Gastrocnemius medialis (tissue), 4 donors: Measurements from ENCODE around the gene LAMA1. TPM values are rescaled to one million over a fixed set of nuclear protein-coding genes. Genes with fewer than 3 reads are reported as not detected.

Source experiments
- ATAC-seq, 2 donors: fragments of 150-250 bp; one replicate each; pipeline ENCODE4 v1.9.1; 2016
- DNase-seq, 2 donors: peaks; one replicate each; pipeline ENCODE4 v3.0.0-alpha.2; 2019
- H3K27ac ChIP-seq, 4 donors: fragments of 200-600 bp; sonication (generic); 1 replicate in 1 of 4; 2 replicates in 3 of 4; pipeline ENCODE4 v1.5.1; 2016 to 2018; ENCODE audit warnings: mild to moderate bottlenecking in 2 of 4, moderate library complexity in 1 of 4
- H3K27me3 ChIP-seq, 3 donors: fragments of 200-600 bp; sonication (generic) in 2 of 3; 1 replicate in 1 of 3; 2 replicates in 2 of 3; pipeline versions ENCODE4 v1.5.1 to v1.6.0; 2016 to 2019; ENCODE audit warnings: mild to moderate bottlenecking in 1 of 3, moderate library complexity in 1 of 3
- H3K36me3 ChIP-seq, 2 donors: fragments of 200-600 bp; sonication (generic) in 1 of 2; one replicate each; pipeline ENCODE4 v1.5.1; 2017 to 2018
- H3K4me1 ChIP-seq, 2 donors: fragments of 200-600 bp; sonication (generic) in 1 of 2; one replicate each; pipeline ENCODE4 v1.5.1; 2016 to 2017; ENCODE audit warnings: mild to moderate bottlenecking in 2 of 2
- H3K4me3 ChIP-seq, 4 donors: fragments of 200-600 bp; sonication (generic) in 3 of 4; 1 replicate in 1 of 4; 2 replicates in 3 of 4; pipeline ENCODE4 v1.5.1; 2016 to 2019; ENCODE audit warnings: mild to moderate bottlenecking in 2 of 4
- H3K9me3 ChIP-seq, 3 donors: fragments of 200-600 bp; sonication (generic) in 2 of 3; 1 replicate in 1 of 3; 2 replicates in 2 of 3; pipeline ENCODE4 v1.5.1; 2016 to 2019
- CTCF ChIP-seq, 5 experiments: fragments of 450-650 bp in 3 of 5; fragments of 200-600 bp in 2 of 5; sonication (generic) in 2 of 5; IDR thresholded peaks in 4 of 5; conservative IDR thresholded peaks in 1 of 5; 1 replicate in 4 of 5; 2 replicates in 1 of 5; pipeline ENCODE4 v1.5.1; 2016 to 2019; ENCODE audit warnings: antibody characterized with exemption in 5 of 5, mild to moderate bottlenecking in 3 of 5, moderate library complexity in 3 of 5
- POLR2A ChIP-seq, 2 donors: fragments of 450-650 bp; IDR thresholded peaks; one replicate each; pipeline ENCODE4 v1.6.1; 2017; ENCODE audit warnings: antibody characterized with exemption in 2 of 2, mild to moderate bottlenecking in 2 of 2, moderate library complexity in 2 of 2
- in situ Hi-C, 4 donors: fragments of 200-750 bp; cut with MboI; loops; one replicate each; pipeline versions ENCODE4 v1.15.0 to v1.8.0; 2017; ENCODE audit warnings: low sequenced_read_pairs in 4 of 4
- intact Hi-C: fragments of 100-400 bp; cut with DNase I; formaldehyde crosslinking; loops from one replicate; pipeline ENCODE4 v1.15.1; 2023; ENCODE audit warnings: low total_unique reads
- total RNA-seq, 4 donors: library from RNA; depleted of rRNA; stranded (reverse); fragments of >200 nt; gene quantifications; one replicate each; pipeline versions ENCODE4 v1.1.0 to v1.2.3, GENCODE V29; 2016

LAMA1 gene
- total RNA-seq, 4 donors from 2014 or later, result 0.05 to 0.44 (median 0.09) TPM

GRCh38 chr18:6994771-6995430 is 122.7 kb downstream of the LAMA1 start:
- no peaks in the 10 kb centered on the region for H3K4me1 ChIP-seq
- in situ Hi-C loops (no loop called here), intact Hi-C loops (no loop called here)
- no peaks in the 10 kb centered on the region for H3K36me3 ChIP-seq
- ATAC-seq (no peak), DNase-seq (no peak)
- H3K9me3 ChIP-seq, result no peaks in the 10 kb centered on the region
- TF ChIP-seq CTCF (IDR thresholded peaks at IDR 0.05 in 4 of 5, conservative IDR thresholded peaks at IDR 0.05 in 1 of 5), result no peak
- TF ChIP-seq POLR2A (IDR thresholded peaks at IDR 0.05), result no peak
- H3K27ac ChIP-seq, result no peak overlapping the region
- no peak overlapping the region for H3K4me3 ChIP-seq
- no peaks in the 10 kb centered on the region for H3K27me3 ChIP-seq

- TF ChIP-seq CTCF (IDR thresholded peaks at IDR 0.05 in 4 of 5, conservative IDR thresholded peaks at IDR 0.05 in 1 of 5) (no peak), POLR2A (IDR thresholded peaks at IDR 0.05) (no peak)
- in situ Hi-C loops (no loop called here), intact Hi-C loops (no loop called here)
- H3K27ac ChIP-seq, result no peak overlapping the region
- H3K4me1 ChIP-seq, result no peaks in the 10 kb centered on the region
- H3K27me3 ChIP-seq, result no peaks in the 10 kb centered on the region
- no peaks in the 10 kb centered on the region for H3K9me3 ChIP-seq
- H3K36me3 ChIP-seq, result no peaks in the 10 kb centered on the region
- no peak for DNase-seq
- ATAC-seq, result no peak
- H3K4me3 ChIP-seq, result no peak overlapping the region
These were observed 123.4 kb downstream of the LAMA1 start for GRCh38 chr18:6994056-6994770.

GRCh38 chr18:6992761-6993160 is 124.8 kb downstream of the LAMA1 start:
- intact Hi-C loops, result no loop called here
- Histone ChIP-seq H3K4me1 (no peaks in the 10 kb centered on the region), H3K36me3 (no peaks in the 10 kb centered on the region), H3K27ac (no peak overlapping the region), H3K9me3 (no peaks in the 10 kb centered on the region), H3K27me3 (no peaks in the 10 kb centered on the region), H3K4me3 (no peak overlapping the region)
- DNase-seq (no peak), ATAC-seq (no peak)
- TF ChIP-seq CTCF (IDR thresholded peaks at IDR 0.05 in 4 of 5, conservative IDR thresholded peaks at IDR 0.05 in 1 of 5), result no peak
- TF ChIP-seq POLR2A (IDR thresholded peaks at IDR 0.05), result no peak
- in situ Hi-C loops, result no loop called here

DNA sequence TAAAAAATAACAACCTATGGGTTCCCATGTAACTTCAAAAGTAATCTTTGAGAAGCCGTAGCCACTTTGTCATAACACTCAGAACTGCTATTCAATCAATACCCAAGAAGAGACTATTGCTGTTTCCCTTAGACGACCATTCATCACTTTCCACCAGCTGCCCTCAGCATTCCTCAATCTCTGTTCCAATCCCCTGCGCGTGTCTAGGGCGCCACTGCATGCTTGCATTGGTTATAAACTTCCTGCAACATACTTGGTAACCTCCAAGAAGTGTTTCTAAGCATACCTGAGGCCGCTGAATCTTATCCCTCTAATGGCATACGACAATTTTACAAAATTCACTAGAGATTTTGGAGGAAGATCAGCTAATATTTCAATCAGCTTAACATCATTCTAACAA is 134.2 kb downstream of the LAMA1 start:
- no peak overlapping the region for H3K27ac ChIP-seq
- no peak for ATAC-seq
- intact Hi-C loops, result no loop called here

More for the DNA sequence above, 134.2 kb downstream of the LAMA1 start:
- TF ChIP-seq CTCF (IDR thresholded peaks at IDR 0.05 in 4 of 5, conservative IDR thresholded peaks at IDR 0.05 in 1 of 5) (no peak), POLR2A (IDR thresholded peaks at IDR 0.05) (no peak)
- in situ Hi-C loops, result no loop called here
- Histone ChIP-seq H3K36me3 (no peaks in the 10 kb centered on the region), H3K27me3 (no peaks in the 10 kb centered on the region), H3K4me3 (no peak overlapping the region), H3K4me1 (no peaks in the 10 kb centered on the region), H3K9me3 (no peaks in the 10 kb centered on the region)
- no peak for DNase-seq
